Caco-2 (cell line): Measurements from ENCODE around the gene CLPSL2. TPM values are rescaled to one million over a fixed set of nuclear protein-coding genes. Genes with fewer than 3 reads are reported as not detected.

Experiments used
- BruUV-seq: library from RNA; stranded (reverse); fragments of 400-500 nt; replicated peaks from 2 replicates; lab custom pipeline; 2021; lab: Mats Ljungman, UMichigan
- CTCF ChIA-PET: fragments of 300-600 bp; sonication (Branson Sonifier 250); formaldehyde crosslinking; loops from one replicate; lab custom pipeline; 2022; ENCODE audit warnings: antibody characterized with exemption; lab: Charles Lee
- POLR2A ChIA-PET: fragments of 300-600 bp; sonication (Branson Sonifier 250); formaldehyde crosslinking; loops from one replicate; lab custom pipeline; 2022; ENCODE audit warnings: antibody characterized with exemption; lab: Charles Lee
- DNase-seq, 2 experiments: peaks; one replicate each; pipeline versions ENCODE4 v3.0.0 to v3.0.0-alpha.2; 2020 to 2022
- H3K27me3 ChIP-seq: replicated peaks from 2 replicates; pipeline ENCODE4 v1.6.0; 2011; ENCODE audit warnings: low read length; ENCODE audit not compliant: control insufficient read depth, insufficient read depth
- H3K36me3 ChIP-seq: 2 replicates; pipeline ENCODE4 v1.5.1; 2011; ENCODE audit warnings: low read length; ENCODE audit not compliant: control insufficient read depth, insufficient read depth
- H3K4me1 ChIP-seq: fragments of 250-450 bp; sonication (Bioruptor Pico); 2 replicates; pipeline ENCODE4 v1.5.1; 2020; ENCODE audit warnings: mild to moderate bottlenecking
- H3K4me3 ChIP-seq: 2 replicates; pipeline ENCODE4 v1.5.1; 2011; ENCODE audit warnings: low read depth, mild to moderate bottlenecking, control low read depth, low read length
- H3K9me3 ChIP-seq: fragments of 250-450 bp; sonication (Bioruptor Pico); 2 replicates; pipeline ENCODE4 v1.5.1; 2020; ENCODE audit warnings: mild to moderate bottlenecking, moderate library complexity
- H3K27ac Mint-ChIP-seq: one replicate; pipeline ENCODE4 v1.8.0; 2022; ENCODE audit warnings: mixed read lengths; ENCODE audit not compliant: unreplicated experiment
- H3K27me3 Mint-ChIP-seq: one replicate; pipeline ENCODE4 v1.8.0; 2022; ENCODE audit warnings: mixed read lengths; ENCODE audit not compliant: insufficient read depth, unreplicated experiment
- H3K36me3 Mint-ChIP-seq: one replicate; pipeline ENCODE4 v1.8.0; 2022; ENCODE audit warnings: mild to moderate bottlenecking, mixed read lengths; ENCODE audit not compliant: insufficient read depth, unreplicated experiment
- H3K4me1 Mint-ChIP-seq: one replicate; pipeline ENCODE4 v1.8.0; 2022; ENCODE audit warnings: low read depth, mixed read lengths; ENCODE audit not compliant: unreplicated experiment
- H3K4me3 Mint-ChIP-seq: one replicate; pipeline ENCODE4 v1.8.0; 2022; ENCODE audit warnings: mild to moderate bottlenecking, moderate library complexity, mixed read lengths; ENCODE audit not compliant: unreplicated experiment
- H3K9me3 Mint-ChIP-seq: one replicate; pipeline ENCODE4 v1.8.0; 2022; ENCODE audit warnings: mixed read lengths; ENCODE audit not compliant: unreplicated experiment
- CTCF ChIP-seq, 2 experiments: fragments of 200-600 bp in 1 of 2; IDR thresholded peaks; 1 replicate in 1 of 2; 2 replicates in 1 of 2; pipeline versions ENCODE4 v1.5.1 to v1.8.0; 2011 to 2022; ENCODE audit warnings: antibody characterized with exemption in 1 of 2, control low read depth in 1 of 2, inconsistent platforms in 1 of 2, low read depth in 1 of 2, low read length in 1 of 2, mild to moderate bottlenecking in 1 of 2, moderate library complexity in 1 of 2; ENCODE audit not compliant: insufficient read depth in 1 of 2, severe bottlenecking in 1 of 2, unreplicated experiment in 1 of 2
- intact Hi-C: fragments of 100-400 bp; cut with micrococcal nuclease; formaldehyde crosslinking; loops from one replicate; pipeline ENCODE4 v1.10.0; 2022; ENCODE audit not compliant: unreplicated experiment
- total RNA-seq: library from RNA; stranded (reverse); gene quantifications from 2 replicates; pipeline ENCODE4 v1.2.3, GENCODE V29; 2022

Gene CLPSL2
- total RNA-seq, 1 experiment from 2014 or later: 2.0 TPM

- Mint-ChIP-seq H3K9me3 (no peaks in the 10 kb centered on the region), H3K27ac (no peak overlapping the region), H3K27me3 (peaks cover 7% of the 10 kb centered on the region), H3K36me3 (no peaks in the 10 kb centered on the region), H3K4me3 (no peak overlapping the region), H3K4me1 (peaks cover 17% of the 10 kb centered on the region)
- no peaks in the 10 kb centered on the region for H3K27me3 ChIP-seq
- H3K4me1 ChIP-seq: peaks cover 18% of the 10 kb centered on the region
- intact Hi-C loops: loop anchor here (1.0 kb wide), 1 partner anchor 11 kb away; no protein-coding TSS in a partner anchor
- no peak for DNase-seq
- no TSS peak for BruUV-seq
- no peaks in the 10 kb centered on the region for H3K9me3 ChIP-seq
- ChIA-PET CTCF (interaction anchor here (0.6 kb wide), 1 partner anchor 139 kb away, joined by 3 read pairs; no protein-coding TSS in a partner anchor), POLR2A (no interaction called here)
- no peaks in the 10 kb centered on the region for H3K36me3 ChIP-seq
- no peak overlapping the region for H3K4me3 ChIP-seq
- no peak for TF ChIP-seq CTCF (IDR thresholded peaks at IDR 0.05; ENCODE audit: insufficient read depth in 1 of 2, low read depth in 1 of 2, low read length in 1 of 2, severe bottlenecking in 1 of 2, unreplicated experiment in 1 of 2)
Observed at GRCh38 chr6:35786810-35787209, 10.4 kb downstream of the CLPSL2 start.

GRCh38 chr6:35787266-35788218, 11.1 kb downstream of the CLPSL2 start:
- H3K9me3 ChIP-seq: no peaks in the 10 kb centered on the region
- Mint-ChIP-seq H3K27ac (no peak overlapping the region), H3K4me1 (peaks cover 12% of the 10 kb centered on the region), H3K27me3 (peaks cover 7% of the 10 kb centered on the region), H3K4me3 (no peak overlapping the region), H3K9me3 (no peaks in the 10 kb centered on the region), H3K36me3 (no peaks in the 10 kb centered on the region)
- no peak for TF ChIP-seq CTCF (IDR thresholded peaks at IDR 0.05; ENCODE audit: insufficient read depth in 1 of 2, low read depth in 1 of 2, low read length in 1 of 2, severe bottlenecking in 1 of 2, unreplicated experiment in 1 of 2)
- ChIA-PET POLR2A (no interaction called here), CTCF (interaction anchor here (0.6 kb wide), 1 partner anchor 43 kb away, joined by 4 read pairs; no protein-coding TSS in a partner anchor)
- no peak overlapping the region for H3K4me3 ChIP-seq
- H3K4me1 ChIP-seq: peaks cover 18% of the 10 kb centered on the region
- BruUV-seq: no TSS peak
- intact Hi-C loops: loop anchor here (1.0 kb wide), 1 partner anchor 11 kb away; no protein-coding TSS in a partner anchor
- H3K36me3 ChIP-seq: no peaks in the 10 kb centered on the region
- no peak for DNase-seq
- H3K27me3 ChIP-seq: no peaks in the 10 kb centered on the region

GRCh38 chr6:35788423-35788982, 12.1 kb downstream of the CLPSL2 start:
- no peak overlapping the region for H3K4me3 ChIP-seq
- no peak for TF ChIP-seq CTCF (IDR thresholded peaks at IDR 0.05; ENCODE audit: insufficient read depth in 1 of 2, low read depth in 1 of 2, low read length in 1 of 2, severe bottlenecking in 1 of 2, unreplicated experiment in 1 of 2)
- CTCF ChIA-PET: no interaction called here
- POLR2A ChIA-PET: no interaction called here
- Mint-ChIP-seq H3K4me1 (peaks cover 12% of the 10 kb centered on the region), H3K27me3 (peaks cover 11% of the 10 kb centered on the region), H3K36me3 (no peaks in the 10 kb centered on the region), H3K27ac (no peak overlapping the region), H3K9me3 (no peaks in the 10 kb centered on the region), H3K4me3 (no peak overlapping the region)
- no peaks in the 10 kb centered on the region for H3K9me3 ChIP-seq
- intact Hi-C loops: no loop called here
- H3K27me3 ChIP-seq: no peaks in the 10 kb centered on the region
- BruUV-seq: no TSS peak
- peaks cover 18% of the 10 kb centered on the region for H3K4me1 ChIP-seq
- no peak for DNase-seq
- no peaks in the 10 kb centered on the region for H3K36me3 ChIP-seq
